GM18499 (cell line): ENCODE measurements around the gene CCR5AS.

Experiments
- ATAC-seq: cut with Tn5 transposase; IDR thresholded peaks from one replicate; pipeline ENCODE4 v1.9.1; 2021; ENCODE audit warnings: moderate number of reproducible peaks; ENCODE audit not compliant: insufficient read depth, unreplicated experiment

Gene CCR5AS

GRCh38 chr3:46383211-46383950 is 23.5 kb downstream of the CCR5AS start:
- no peak for ATAC-seq

GRCh38 chr3:46381625-46382024 is 25.2 kb downstream of the CCR5AS start:
- no peak for ATAC-seq

GRCh38 chr3:46380471-46381221 is 26.2 kb downstream of the CCR5AS start:
- ATAC-seq = no peak

GRCh38 chr3:46378426-46378942 is 28.4 kb downstream of the CCR5AS start:
- ATAC-seq = no peak

- ATAC-seq = no peak
These were observed 31.1 kb downstream of the CCR5AS start for GRCh38 chr3:46375814-46376213.

- no peak for ATAC-seq
These were observed 31.6 kb downstream of the CCR5AS start for GRCh38 chr3:46375218-46375617.

GRCh38 chr3:46374755-46375154 is 32.1 kb downstream of the CCR5AS start:
- ATAC-seq = no peak

- no peak for ATAC-seq
These were observed 34.1 kb downstream of the CCR5AS start for GRCh38 chr3:46372492-46373359.

GRCh38 chr3:46371519-46372340 is 35.1 kb downstream of the CCR5AS start:
- no peak for ATAC-seq

GRCh38 chr3:46370839-46371518 is 35.9 kb downstream of the CCR5AS start, which contains the start of gene CCR5:
Gene CCR5 (plus strand): TSS chr3:46370946. CDS start chr3:46372903, 1,957 bp downstream.
- no peak for ATAC-seq

GRCh38 chr3:46369675-46370132 is 37.2 kb downstream of the CCR5AS start:
- ATAC-seq = no peak

GRCh38 chr3:46369151-46369550 is 37.7 kb downstream of the CCR5AS start:
- ATAC-seq = no peak

- no peak for ATAC-seq
These were observed 38.3 kb downstream of the CCR5AS start for GRCh38 chr3:46368569-46368968.

GRCh38 chr3:46367811-46368210 is 39.1 kb downstream of the CCR5AS start:
- ATAC-seq = no peak

GRCh38 chr3:46365737-46366524 is 40.9 kb downstream of the CCR5AS start:
- ATAC-seq = no peak

GRCh38 chr3:46365041-46365440 is 41.8 kb downstream of the CCR5AS start:
- no peak for ATAC-seq

GRCh38 chr3:46361408-46362283 is 45.2 kb downstream of the CCR5AS start:
- no peak for ATAC-seq
